HepG2 (cell line): ENCODE measurements around the gene ARFIP2. TPM values are rescaled to one million over a fixed set of nuclear protein-coding genes. Genes with fewer than 3 reads are reported as not detected.

Experiments
- ATAC-seq: fragments of 200-7000 bp; cut with Tn5 transposase; 3 replicates; pipeline ENCODE4 v1.9.1; 2020; ENCODE audit warnings: mild to moderate bottlenecking, moderate library complexity
- BruUV-seq: library from RNA; stranded (reverse); fragments of 400-500 nt; replicated peaks from 2 replicates; lab custom pipeline; 2021; lab: Mats Ljungman, UMichigan
- CTCF ChIA-PET: fragments of 300-600 bp; formaldehyde crosslinking; extraction: SDS; loops from one replicate; lab custom pipeline; 2021; ENCODE audit warnings: low total read pairs, inconsistent platforms, low intra/inter-chr PET ratio; lab: Yijun Ruan, JAX
- POLR2A ChIA-PET: fragments of 350-600 bp; sonication (Branson Sonifier 250); formaldehyde crosslinking; loops from one replicate; lab custom pipeline; 2020; ENCODE audit warnings: antibody characterized with exemption, inconsistent platforms; lab: Yijun Ruan, JAX
- DNase-seq: peaks from one replicate; pipeline ENCODE4 v3.0.0-alpha.2; 2015; ENCODE audit warnings: low spot score
- FAIRE-seq: peaks from 3 replicates; lab custom pipeline; 2011; peaks lifted over from hg19 to GRCh38; lab: Jason Lieb, UNC
- H2AFZ ChIP-seq: one replicate; pipeline ENCODE4 v1.6.1; 2011; ENCODE audit warnings: low read length, inconsistent platforms
- H3K27ac ChIP-seq: fragments of 300-600 bp; 3 replicates; pipeline ENCODE4 v1.8.0; 2011; ENCODE audit warnings: mixed run types, mild to moderate bottlenecking, mixed read lengths, low read length, inconsistent platforms; ENCODE audit not compliant: insufficient read depth; ENCODE audit errors: extremely low read length
- H3K27me3 ChIP-seq, 2 experiments: fragments of 200-600 bp in 1 of 2; 2 replicates in 1 of 2; 3 replicates in 1 of 2; pipeline versions ENCODE4 v1.6.0 to v1.8.0; 2011; ENCODE audit warnings: low read length in 2 of 2, mild to moderate bottlenecking in 2 of 2, moderate library complexity in 2 of 2, inconsistent platforms in 1 of 2; ENCODE audit not compliant: insufficient read depth in 2 of 2, control insufficient read depth in 1 of 2
- H3K36me3 ChIP-seq, 2 experiments: fragments of 200-600 bp in 1 of 2; replicated peaks in 1 of 2; 2 replicates in 1 of 2; 3 replicates in 1 of 2; pipeline versions ENCODE4 v1.5.1 to v1.8.0; 2011; ENCODE audit warnings: low read length in 2 of 2, inconsistent platforms in 1 of 2; ENCODE audit not compliant: insufficient read depth in 2 of 2, control insufficient read depth in 1 of 2
- H3K4me1 ChIP-seq: 2 replicates; pipeline ENCODE4 v1.5.1; 2012; ENCODE audit warnings: low read length, inconsistent platforms; ENCODE audit not compliant: insufficient read depth
- H3K4me2 ChIP-seq: 2 replicates; pipeline ENCODE4 v1.6.0; 2011; ENCODE audit warnings: low read depth, low read length, inconsistent platforms
- H3K4me3 ChIP-seq, 3 experiments: fragments of 200-600 bp in 1 of 3; sonication (generic), shearing (Covaris generic) in 1 of 3; replicated peaks in 1 of 3; 2 replicates each; pipeline ENCODE4 v1.5.1; 2011 to 2016; ENCODE audit warnings: low read length in 3 of 3, inconsistent platforms in 2 of 3, low read depth in 2 of 3, mild to moderate bottlenecking in 2 of 3, control low read depth in 1 of 3, mixed read lengths in 1 of 3; ENCODE audit not compliant: insufficient read depth in 1 of 3
- H3K79me2 ChIP-seq: one replicate; pipeline ENCODE4 v1.6.1; 2011; ENCODE audit warnings: low read length, inconsistent platforms; ENCODE audit not compliant: insufficient read depth
- H3K9ac ChIP-seq: 2 replicates; pipeline ENCODE4 v1.6.0; 2011; ENCODE audit warnings: mild to moderate bottlenecking, low read depth, low read length, inconsistent platforms; ENCODE audit not compliant: insufficient read depth
- H3K9me3 ChIP-seq: 2 replicates; pipeline ENCODE4 v1.5.1; 2012; ENCODE audit warnings: mild to moderate bottlenecking, low read length
- H4K20me1 ChIP-seq: 2 replicates; pipeline ENCODE4 v1.6.0; 2011; ENCODE audit warnings: inconsistent platforms, mild to moderate bottlenecking, low read length, moderate library complexity; ENCODE audit not compliant: insufficient read depth
- FOXA3 ChIP-seq: IDR thresholded peaks from 2 replicates; pipeline ENCODE4 v1.6.1; 2016; ENCODE audit warnings: missing genetic modification reagents, missing compliant biosample characterization
- MIXL1 ChIP-seq: IDR thresholded peaks from 2 replicates; pipeline ENCODE4 v1.6.1; 2016
- MXD4 ChIP-seq: IDR thresholded peaks from 2 replicates; pipeline ENCODE4 v1.6.1; 2016; ENCODE audit warnings: mild to moderate bottlenecking, missing biosample characterization, missing genetic modification reagents
- NAIF1 ChIP-seq: sonication (generic); formaldehyde crosslinking; IDR thresholded peaks from 2 replicates; pipeline ENCODE4 v1.5.0; 2020; ENCODE audit warnings: mild to moderate bottlenecking, missing genetic modification reagents, borderline replicate concordance
- NONO ChIP-seq, 2 experiments: fragments of 450-650 bp in 1 of 2; sonication (generic) in 1 of 2; formaldehyde crosslinking in 1 of 2; IDR thresholded peaks in 1 of 2; conservative IDR thresholded peaks in 1 of 2; 2 replicates each; pipeline versions ENCODE4 v1.6.1 to v1.8.0; 2017 to 2022; ENCODE audit warnings: mild to moderate bottlenecking in 1 of 2, missing genetic modification reagents in 1 of 2, moderate library complexity in 1 of 2
- SIN3B ChIP-seq: fragments of 150-350 bp; IDR thresholded peaks from 2 replicates; pipeline ENCODE4 v1.6.1; 2014; ENCODE audit warnings: low read length
- SIX1 ChIP-seq: sonication (generic); formaldehyde crosslinking; IDR thresholded peaks from 2 replicates; pipeline ENCODE4 v1.4.0; 2020; ENCODE audit warnings: missing genetic modification reagents, borderline replicate concordance
- SP2 ChIP-seq: sonication (generic); formaldehyde crosslinking; IDR thresholded peaks from 2 replicates; pipeline ENCODE4 v1.5.1; 2020; ENCODE audit warnings: mild to moderate bottlenecking, missing genetic modification reagents
- XBP1 ChIP-seq: sonication (generic); formaldehyde crosslinking; IDR thresholded peaks from 2 replicates; pipeline ENCODE4 v1.5.0; 2020; ENCODE audit warnings: missing genetic modification reagents
- ZC3H13 ChIP-seq: sonication (generic); formaldehyde crosslinking; IDR thresholded peaks from 2 replicates; pipeline ENCODE4 v1.8.1; 2023; ENCODE audit warnings: mild to moderate bottlenecking, missing genetic modification reagents, moderate library complexity
- ZNF333 ChIP-seq: sonication (generic); formaldehyde crosslinking; IDR thresholded peaks from 2 replicates; pipeline ENCODE4 v1.4.0; 2020; ENCODE audit warnings: mild to moderate bottlenecking, missing genetic modification reagents, borderline replicate concordance
- ZNF382 ChIP-seq: sonication (generic); formaldehyde crosslinking; IDR thresholded peaks from 2 replicates; pipeline ENCODE4 v1.5.0; 2020; ENCODE audit warnings: missing genetic modification reagents, mild to moderate bottlenecking, borderline replicate concordance
- ZNF703 ChIP-seq: sonication (generic); formaldehyde crosslinking; IDR thresholded peaks from 2 replicates; pipeline ENCODE4 v1.5.1; 2020; ENCODE audit warnings: missing genetic modification reagents, mild to moderate bottlenecking, moderate library complexity, borderline replicate concordance
- ZNF781 ChIP-seq: sonication (generic); formaldehyde crosslinking; IDR thresholded peaks from 2 replicates; pipeline ENCODE4 v1.5.1; 2020; ENCODE audit warnings: borderline replicate concordance, mild to moderate bottlenecking, missing genetic modification reagents; ENCODE audit errors: not compliant biosample characterization
- ZNF83 ChIP-seq: sonication (generic); formaldehyde crosslinking; IDR thresholded peaks from 2 replicates; pipeline ENCODE4 v1.4.0; 2020; ENCODE audit warnings: missing genetic modification reagents, mild to moderate bottlenecking, borderline replicate concordance
- ZNF883 ChIP-seq: sonication (generic); formaldehyde crosslinking; IDR thresholded peaks from 2 replicates; pipeline ENCODE4 v1.5.1; 2020; ENCODE audit warnings: mild to moderate bottlenecking, missing genetic modification reagents; ENCODE audit errors: not compliant biosample characterization
- WGBS: methylation state at CpG from one replicate; pipeline ENCODE4 v1.1.6; 2017; ENCODE audit warnings: low lambda C conversion rate; 5-methylcytosine and 5-hydroxymethylcytosine counted together
- in situ Hi-C: cut with HindIII; loops from 2 replicates; pipeline ENCODE4 v1.10.0; 2017; ENCODE audit warnings: low pct_unique_long_range_greater_than_20kb; ENCODE audit not compliant: extremely low pct_ligation_motif_present
- intact Hi-C: fragments of 100-400 bp; cut with micrococcal nuclease; formaldehyde crosslinking; loops from one replicate; pipeline ENCODE4 v1.10.0; 2022; ENCODE audit not compliant: unreplicated experiment
- polyA plus RNA-seq, 8 experiments: library from polyadenylated mRNA; depleted of rRNA in 3 of 8; stranded (reverse) in 7 of 8; unstranded in 1 of 8; fragments of >200 nt; fragmentation: Illumina TruSeq in 4 of 8; extraction: Trizol in 4 of 8; gene quantifications; 2 replicates each; pipeline versions ENCODE4 v1.2.1 to v1.2.3, GENCODE V29; 2011 to 2016; ENCODE audit warnings: low read depth in 4 of 8, missing spikeins in 1 of 8, mixed read lengths in 1 of 8; ENCODE audit not compliant: insufficient read depth in 1 of 8
- total RNA-seq, 5 experiments: library from RNA; depleted of rRNA; stranded (reverse); fragments of >200 nt; fragmentation: Illumina TruSeq; extraction: Trizol; gene quantifications; 2 replicates each; pipeline ENCODE4 v1.2.3, GENCODE V29; 2016; ENCODE audit warnings: low read depth in 1 of 5
- TF ChIP-seq, protein P1 (sequence below): IDR thresholded peaks from 2 replicates; pipeline ENCODE4 v1.6.1; 2016
- TF ChIP-seq, protein P2 (sequence below): sonication (generic); formaldehyde crosslinking; IDR thresholded peaks from 2 replicates; pipeline ENCODE4 v1.5.0; 2020; ENCODE audit warnings: mild to moderate bottlenecking, missing genetic modification reagents, borderline replicate concordance
- TF ChIP-seq, protein P3 (sequence below), 2 experiments: sonication (generic) in 1 of 2; formaldehyde crosslinking in 1 of 2; IDR thresholded peaks; 2 replicates each; pipeline versions ENCODE4 v1.4.0 to v1.6.1; 2018 to 2020; ENCODE audit warnings: missing genetic modification reagents in 2 of 2, borderline replicate concordance in 1 of 2, low read depth in 1 of 2, mild to moderate bottlenecking in 1 of 2, missing biosample characterization in 1 of 2

The ARFIP2 gene
- total and polyA plus RNA-seq, 2 of the 13 experiments (the other 11 are each of a cell fraction or from before 2014, with no cell fraction given): 56.6 to 60.2 TPM

DNA sequence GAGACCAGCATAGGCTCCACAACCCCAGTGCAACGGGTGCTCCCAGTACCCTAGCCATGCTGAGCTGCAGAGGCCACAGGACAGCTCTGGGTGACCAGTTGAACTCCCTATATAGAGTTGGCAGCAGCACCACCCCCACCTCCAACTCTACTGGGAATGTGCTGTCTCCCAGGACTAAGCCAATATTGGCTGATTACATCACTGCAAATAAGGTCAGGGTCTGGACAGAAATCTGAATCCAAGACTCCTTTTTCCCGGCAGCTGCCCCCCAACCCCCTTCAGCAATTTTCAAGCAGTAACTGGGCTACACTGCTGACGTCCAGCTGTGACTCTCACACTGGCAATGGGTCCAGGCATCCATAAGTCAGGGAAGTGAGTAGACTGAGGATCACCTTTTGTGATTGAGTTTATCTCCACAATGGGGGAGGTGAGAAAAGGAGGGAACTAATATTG lies 40.2 kb downstream of the ARFIP2 start, which contains the start of gene HPX (continued):
- TF ChIP-seq ZNF703: no peak
- TF ChIP-seq, protein P1, sequence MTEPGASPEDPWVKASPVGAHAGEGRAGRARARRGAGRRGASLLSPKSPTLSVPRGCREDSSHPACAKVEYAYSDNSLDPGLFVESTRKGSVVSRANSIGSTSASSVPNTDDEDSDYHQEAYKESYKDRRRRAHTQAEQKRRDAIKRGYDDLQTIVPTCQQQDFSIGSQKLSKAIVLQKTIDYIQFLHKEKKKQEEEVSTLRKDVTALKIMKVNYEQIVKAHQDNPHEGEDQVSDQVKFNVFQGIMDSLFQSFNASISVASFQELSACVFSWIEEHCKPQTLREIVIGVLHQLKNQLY (CRISPR knock-in tag): no peak
- no peak for TF ChIP-seq ZNF781 (CRISPR knock-in tag)
- no peak for TF ChIP-seq ZNF883 (CRISPR knock-in tag)
- no peak for TF ChIP-seq NAIF1 (CRISPR knock-in tag)
- no peak for TF ChIP-seq SP2 (CRISPR knock-in tag)
- no peak for TF ChIP-seq ZNF333 (CRISPR knock-in tag)
- no peak for TF ChIP-seq ZC3H13 (CRISPR knock-in tag)
- TF ChIP-seq SIX1: peak; percentile 73
- no peak for TF ChIP-seq ZNF83

DNA sequence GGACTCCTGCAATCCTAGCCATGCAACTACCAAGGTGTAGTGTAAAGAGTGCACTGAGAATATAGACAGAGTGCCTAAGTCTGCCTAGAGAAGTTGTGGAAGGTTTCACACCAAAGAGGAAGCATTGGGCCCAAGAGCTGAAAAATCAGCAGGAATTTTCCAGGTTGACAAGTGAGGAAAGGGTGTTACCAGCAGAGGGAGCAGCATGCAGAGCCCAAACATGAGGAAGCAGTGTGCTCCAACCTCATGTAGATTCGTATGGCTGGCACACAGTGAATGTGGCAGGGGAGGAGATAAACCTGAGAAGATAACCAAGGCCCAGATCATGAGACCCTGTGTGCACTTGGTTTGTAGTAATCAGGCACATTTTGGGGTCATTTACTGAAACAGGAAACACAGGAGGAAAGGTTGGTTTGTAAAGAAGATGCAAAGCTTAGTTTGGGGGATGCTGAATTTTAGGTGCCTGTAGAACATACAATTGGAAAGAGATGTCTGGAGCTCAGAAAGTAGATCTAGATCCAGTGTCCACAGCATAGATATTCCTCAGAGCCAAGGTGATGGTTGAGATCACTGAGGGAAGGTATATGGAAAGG lies 42.1 kb downstream of the ARFIP2 start:
- ChIA-PET CTCF (interaction anchor here (1.1 to 1.5 kb wide), 2 partner anchors 60 to 66 kb away, joined by 5 to 9 read pairs; no protein-coding TSS in a partner anchor), POLR2A (interaction anchor here (0.7 to 3.9 kb wide), 5 partner anchors 20 to 244 kb away, joined by 3 to 22 read pairs (median 4); partner anchors contain the start of genes APBB1 and MRPL17)
- intact Hi-C loops (loop anchor here (1.0 kb wide), 1 partner anchor 66 kb away; no protein-coding TSS in a partner anchor), in situ Hi-C loops (no loop called here)
- H3K27ac ChIP-seq: no peak overlapping the region
- BruUV-seq: no TSS peak
- 0% methylated on average over 1 of the region's 1 CpG for WGBS
- H3K4me2 ChIP-seq: peak overlapping the region; percentile 18
- H4K20me1 ChIP-seq: no peaks in the 10 kb centered on the region
- no peaks in the 10 kb centered on the region for H3K27me3 ChIP-seq
- DNase-seq (peak; percentile 67), FAIRE-seq (peak; percentile 81), ATAC-seq (peak; percentile 54)
- H3K79me2 ChIP-seq: no peaks in the 10 kb centered on the region
- H3K9ac ChIP-seq: no peak overlapping the region
- H3K9me3 ChIP-seq: no peaks in the 10 kb centered on the region
- H3K4me1 ChIP-seq: peaks cover 64% of the 10 kb centered on the region
- no peaks in the 10 kb centered on the region for H3K36me3 ChIP-seq
- H3K4me3 ChIP-seq: no peak overlapping the region
- H2AFZ ChIP-seq: no peak overlapping the region
- TF ChIP-seq SIN3B (no peak), MXD4 (CRISPR knock-in tag) (0 out of 2 replicates have a peak, but pooled peaks have one; percentile 56), XBP1 (CRISPR knock-in tag) (no peak), FOXA3 (CRISPR knock-in tag) (peak; percentile 34; the same call in 1 of the 2 replicates), NONO (IDR thresholded peaks at IDR 0.05) (no peak), NONO (CRISPR knock-in tag; conservative IDR thresholded peaks at IDR 0.05) (peak; percentile 43; the same call in 1 of the 2 replicates), ZNF382 (CRISPR knock-in tag) (no peak), MIXL1 (CRISPR knock-in tag) (0 out of 2 replicates have a peak, but pooled peaks have one; percentile 28)
- TF ChIP-seq, protein P2, sequence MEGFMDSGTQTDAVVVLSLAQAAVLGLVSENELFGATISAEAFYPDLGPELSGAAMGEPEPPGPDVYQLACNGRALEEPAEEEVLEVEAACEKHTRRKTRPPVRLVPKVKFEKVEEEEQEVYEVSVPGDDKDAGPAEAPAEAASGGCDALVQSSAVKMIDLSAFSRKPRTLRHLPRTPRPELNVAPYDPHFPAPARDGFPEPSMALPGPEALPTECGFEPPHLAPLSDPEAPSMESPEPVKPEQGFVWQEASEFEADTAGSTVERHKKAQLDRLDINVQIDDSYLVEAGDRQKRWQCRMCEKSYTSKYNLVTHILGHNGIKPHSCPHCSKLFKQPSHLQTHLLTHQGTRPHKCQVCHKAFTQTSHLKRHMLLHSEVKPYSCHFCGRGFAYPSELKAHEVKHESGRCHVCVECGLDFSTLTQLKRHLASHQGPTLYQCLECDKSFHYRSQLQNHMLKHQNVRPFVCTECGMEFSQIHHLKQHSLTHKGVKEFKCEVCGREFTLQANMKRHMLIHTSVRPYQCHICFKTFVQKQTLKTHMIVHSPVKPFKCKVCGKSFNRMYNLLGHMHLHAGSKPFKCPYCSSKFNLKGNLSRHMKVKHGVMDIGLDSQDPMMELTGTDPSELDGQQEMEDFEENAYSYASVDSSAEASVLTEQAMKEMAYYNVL (CRISPR knock-in tag): no peak
- TF ChIP-seq, protein P3, sequence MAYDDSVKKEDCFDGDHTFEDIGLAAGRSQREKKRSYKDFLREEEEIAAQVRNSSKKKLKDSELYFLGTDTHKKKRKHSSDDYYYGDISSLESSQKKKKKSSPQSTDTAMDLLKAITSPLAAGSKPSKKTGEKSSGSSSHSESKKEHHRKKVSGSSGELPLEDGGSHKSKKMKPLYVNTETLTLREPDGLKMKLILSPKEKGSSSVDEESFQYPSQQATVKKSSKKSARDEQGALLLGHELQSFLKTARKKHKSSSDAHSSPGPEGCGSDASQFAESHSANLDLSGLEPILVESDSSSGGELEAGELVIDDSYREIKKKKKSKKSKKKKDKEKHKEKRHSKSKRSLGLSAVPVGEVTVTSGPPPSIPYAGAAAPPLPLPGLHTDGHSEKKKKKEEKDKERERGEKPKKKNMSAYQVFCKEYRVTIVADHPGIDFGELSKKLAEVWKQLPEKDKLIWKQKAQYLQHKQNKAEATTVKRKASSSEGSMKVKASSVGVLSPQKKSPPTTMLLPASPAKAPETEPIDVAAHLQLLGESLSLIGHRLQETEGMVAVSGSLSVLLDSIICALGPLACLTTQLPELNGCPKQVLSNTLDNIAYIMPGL (CRISPR knock-in tag; IDR thresholded peaks at IDR 0.05; ENCODE audit: borderline replicate concordance in 1 of 2, low read depth in 1 of 2): peak in 1 of 2 experiments; percentile 54; a peak in 1 of 4 replicates
